Endothelial cell of umbilical vein (primary cell): ENCODE measurements around the gene CLDN14. TPM values are rescaled to one million over a fixed set of nuclear protein-coding genes. Genes with fewer than 3 reads are reported as not detected.
A peak's percentile ranks its signal among the peaks of the same experiment; 100 is the strongest.

Source experiments
- BruUV-seq: library from RNA; stranded (reverse); fragments of 400-500 nt; replicated peaks from 2 replicates; lab custom pipeline; 2021; lab: Mats Ljungman, UMichigan
- CTCF ChIA-PET: fragments of 300-600, 350-600 bp; sonication (Branson Sonifier 250); formaldehyde crosslinking; loops from one replicate; lab custom pipeline; 2021; ENCODE audit warnings: antibody characterized with exemption, inconsistent platforms; lab: Charles Lee
- POLR2A ChIA-PET: fragments of 300-600, 350-600 bp; sonication (Branson Sonifier 250); formaldehyde crosslinking; loops from one replicate; lab custom pipeline; 2021; ENCODE audit warnings: antibody characterized with exemption, inconsistent platforms; lab: Charles Lee
- DNase-seq: peaks from one replicate; pipeline ENCODE4 v3.0.0-alpha.2; 2011; ENCODE audit warnings: low read depth, low spot score
- FAIRE-seq: peaks from 2 replicates; lab custom pipeline; 2011; peaks lifted over from hg19 to GRCh38; lab: Jason Lieb, UNC
- H2AFZ ChIP-seq: 2 replicates; pipeline ENCODE4 v1.6.0; 2012; ENCODE audit warnings: low read depth, low read length, control low read depth, inconsistent platforms
- H3K27ac ChIP-seq: 2 replicates; pipeline ENCODE4 v1.5.1; 2011; ENCODE audit warnings: low read depth, mild to moderate bottlenecking, control low read depth, low read length, moderate library complexity; ENCODE audit not compliant: insufficient read depth
- H3K27me3 ChIP-seq, 2 experiments: 2 replicates each; pipeline versions ENCODE4 v1.6.0 to v1.6.1; 2011; ENCODE audit warnings: low read length in 2 of 2, mixed read lengths in 1 of 2; ENCODE audit not compliant: control insufficient read depth in 2 of 2, insufficient read depth in 2 of 2
- H3K36me3 ChIP-seq, 2 experiments: 2 replicates in 1 of 2; 3 replicates in 1 of 2; pipeline ENCODE4 v1.5.1; 2011; ENCODE audit warnings: low read length in 2 of 2, mild to moderate bottlenecking in 1 of 2, moderate library complexity in 1 of 2; ENCODE audit not compliant: control insufficient read depth in 2 of 2, insufficient read depth in 2 of 2; ENCODE audit errors: extremely low read depth in 1 of 2
- H3K4me1 ChIP-seq: 3 replicates; pipeline ENCODE4 v1.5.1; 2011; ENCODE audit warnings: mild to moderate bottlenecking, low read length; ENCODE audit not compliant: control insufficient read depth, insufficient read depth; ENCODE audit errors: extremely low read depth
- H3K4me2 ChIP-seq: 2 replicates; pipeline ENCODE4 v1.6.1; 2011; ENCODE audit warnings: low read length, control low read depth, mixed read lengths; ENCODE audit not compliant: insufficient read depth
- H3K4me3 ChIP-seq, 3 experiments: fragments of 200-600 bp in 1 of 3; sonication (generic), shearing (Covaris generic) in 1 of 3; replicated peaks in 1 of 3; 2 replicates each; pipeline ENCODE4 v1.5.1; 2011 to 2016; ENCODE audit warnings: control low read depth in 3 of 3, low read length in 3 of 3, mild to moderate bottlenecking in 2 of 3, inconsistent platforms in 1 of 3, low read depth in 1 of 3, moderate library complexity in 1 of 3; ENCODE audit not compliant: insufficient read depth in 1 of 3
- H3K79me2 ChIP-seq: 2 replicates; pipeline ENCODE4 v1.6.0; 2012; ENCODE audit warnings: low read length, inconsistent platforms; ENCODE audit not compliant: control insufficient read depth, insufficient read depth
- H3K9ac ChIP-seq: replicated peaks from 2 replicates; pipeline ENCODE3; 2011; ENCODE audit warnings: low read length, control low read depth; ENCODE audit not compliant: insufficient read depth; ENCODE audit errors: extremely low read depth
- H3K9me1 ChIP-seq: replicated peaks from 3 replicates; pipeline ENCODE4 v1.6.0; 2011; ENCODE audit warnings: mild to moderate bottlenecking, low read length; ENCODE audit not compliant: control insufficient read depth, insufficient read depth; ENCODE audit errors: extremely low read depth
- H3K9me3 ChIP-seq: replicated peaks from 2 replicates; pipeline ENCODE4 v1.5.1; 2012; ENCODE audit warnings: low read length, inconsistent platforms; ENCODE audit not compliant: control insufficient read depth, insufficient read depth
- H4K20me1 ChIP-seq: replicated peaks from 2 replicates; pipeline ENCODE3; 2011; ENCODE audit warnings: mild to moderate bottlenecking, low read length; ENCODE audit not compliant: control insufficient read depth, insufficient read depth; ENCODE audit errors: extremely low read depth
- CTCF ChIP-seq, 2 donors: IDR thresholded peaks; 1 replicate in 1 of 2; 2 replicates in 1 of 2; pipeline ENCODE4 v1.5.1; 2011; ENCODE audit warnings: low read length in 2 of 2, mild to moderate bottlenecking in 2 of 2, moderate library complexity in 2 of 2, control low read depth in 1 of 2, inconsistent platforms in 1 of 2, low read depth in 1 of 2; ENCODE audit not compliant: insufficient read depth in 1 of 2; ENCODE audit errors: extremely low read depth in 1 of 2
- EZH2 ChIP-seq: IDR thresholded peaks from 2 replicates; pipeline ENCODE4 v1.6.1; 2012; ENCODE audit warnings: borderline replicate concordance, low read depth, mild to moderate bottlenecking, moderate library complexity, low read length, inconsistent platforms; ENCODE audit not compliant: severe bottlenecking
- FOS ChIP-seq: IDR thresholded peaks from 2 replicates; pipeline ENCODE4 v1.6.1; 2011; ENCODE audit warnings: mild to moderate bottlenecking, low read length, moderate library complexity, borderline replicate concordance; ENCODE audit not compliant: insufficient read depth
- GATA2 ChIP-seq: IDR thresholded peaks from 2 replicates; pipeline ENCODE4 v1.7.0; 2011; ENCODE audit warnings: low read depth, mild to moderate bottlenecking, moderate library complexity, mixed read lengths, low read length; ENCODE audit not compliant: insufficient read length, insufficient read depth
- JUN ChIP-seq: IDR thresholded peaks from 2 replicates; pipeline ENCODE4 v1.6.1; 2011; ENCODE audit warnings: borderline replicate concordance, low read depth; ENCODE audit not compliant: insufficient read length, insufficient read depth
- MAX ChIP-seq: IDR thresholded peaks from 2 replicates; pipeline ENCODE4 v1.6.1; 2011; ENCODE audit not compliant: insufficient read depth, insufficient read length
- MYC ChIP-seq: IDR thresholded peaks from one replicate; pipeline ENCODE4 v1.6.1; 2011; ENCODE audit warnings: mild to moderate bottlenecking, low read depth, low read length
- POLR2A ChIP-seq: IDR thresholded peaks from 2 replicates; pipeline ENCODE4 v1.6.1; 2012; ENCODE audit warnings: low read depth, mild to moderate bottlenecking, control low read depth, low read length
- POLR2AphosphoS5 ChIP-seq: IDR thresholded peaks from 2 replicates; pipeline ENCODE4 v1.6.1; 2012; ENCODE audit warnings: low read depth, mild to moderate bottlenecking, control low read depth, low read length, moderate library complexity; ENCODE audit not compliant: insufficient read depth
- dilution Hi-C: fragments of 300-500 bp; cut with MboI; formaldehyde crosslinking; loops from one replicate; pipeline ENCODE4 v1.15.0; 2019; ENCODE audit warnings: low sequenced_read_pairs; ENCODE audit not compliant: extremely low pct_ligation_motif_present
- intact Hi-C: fragments of 100-400 bp; cut with micrococcal nuclease; formaldehyde crosslinking; loops from one replicate; pipeline ENCODE4 v1.10.0; 2022
- polyA plus RNA-seq, 4 experiments: library from polyadenylated mRNA; depleted of rRNA in 3 of 4; stranded (reverse) in 3 of 4; unstranded in 1 of 4; fragments of >200 nt; gene quantifications; 2 replicates each; pipeline versions ENCODE4 v1.2.1 to v1.2.3, GENCODE V29; 2011 to 2012; ENCODE audit warnings: missing spikeins in 1 of 4
- total RNA-seq: library from RNA; stranded (reverse); gene quantifications from 2 replicates; pipeline ENCODE4 v1.2.3, GENCODE V29; 2021

CLDN14 gene
- total and polyA plus RNA-seq, 2 donors (not counting 3 experiments of a cell fraction or from before 2014, with no cell fraction given): 1.0 to 2.5 TPM

- TF ChIP-seq POLR2A: no peak
- TF ChIP-seq POLR2AphosphoS5: no peak
- TF ChIP-seq EZH2: no peak
- TF ChIP-seq CTCF (IDR thresholded peaks at IDR 0.05; ENCODE audit: extremely low read depth in 1 of 2, insufficient read depth in 1 of 2, low read depth in 1 of 2, low read length in 2 of 2): no peak
- TF ChIP-seq FOS: no peak
- TF ChIP-seq JUN: no peak
- TF ChIP-seq MAX: no peak
- no peak for TF ChIP-seq GATA2
- TF ChIP-seq MYC: no peak
- intact Hi-C loops: no loop called here
- Histone ChIP-seq H3K4me3 (no peak overlapping the region), H3K79me2 (peaks cover 13% of the 10 kb centered on the region), H3K27ac (no peak overlapping the region), H3K4me1 (peaks cover 27% of the 10 kb centered on the region), H3K9me1 (no peaks in the 10 kb centered on the region), H3K9me3 (no peaks in the 10 kb centered on the region), H2AFZ (no peak overlapping the region), H3K9ac (no peak overlapping the region), H3K27me3 (no peaks in the 10 kb centered on the region), H3K4me2 (no peak overlapping the region), H4K20me1 (no peaks in the 10 kb centered on the region), H3K36me3 (peaks cover 6% of the 10 kb centered on the region in 2 experiments)
- ChIA-PET CTCF (interaction anchor here (3.3 kb wide), 1 partner anchor 51 kb away, joined by 18 read pairs; no protein-coding TSS in a partner anchor), POLR2A (no interaction called here)
- dilution Hi-C loops: no loop called here
- BruUV-seq: no TSS peak
- FAIRE-seq: peak; percentile 76
- DNase-seq: no peak
Observed at GRCh38 chr21:36480618-36481017, 696 bp upstream of the CLDN14 start.
